Lower leg skin (tissue), 3 donors: ENCODE measurements around the gene CLASP1.

ENCODE experiments used
- POLR2A ChIP-seq, 2 donors: fragments of 450-650 bp; IDR thresholded peaks; one replicate each; pipeline ENCODE4 v1.6.1; 2016 to 2017; ENCODE audit warnings: antibody characterized with exemption in 2 of 2, mild to moderate bottlenecking in 1 of 2, moderate library complexity in 1 of 2
- TF ChIP-seq, protein P1 (sequence below), 3 donors: fragments of 450-650 bp; IDR thresholded peaks; one replicate each; pipeline ENCODE4 v1.5.1; 2016; ENCODE audit warnings: antibody characterized with exemption in 3 of 3, mild to moderate bottlenecking in 3 of 3, moderate library complexity in 2 of 3

DNA sequence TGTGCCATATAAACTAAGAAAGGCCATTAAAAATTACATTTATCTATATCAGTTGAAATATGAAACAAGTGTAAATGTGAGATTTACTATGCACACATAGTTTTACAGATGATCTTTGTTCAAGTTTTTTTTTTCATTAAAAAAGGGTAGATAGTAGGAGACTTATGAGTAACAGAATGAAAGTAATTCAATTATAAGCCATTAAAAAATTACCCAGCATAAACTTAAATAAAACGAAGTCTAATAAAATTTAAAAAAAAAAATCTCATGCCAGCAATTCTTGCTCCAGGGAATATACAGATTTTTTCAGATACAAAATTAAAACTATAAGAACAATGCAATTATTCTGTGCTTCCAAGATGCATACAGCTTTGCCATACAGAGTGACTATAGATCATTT lies 236.9 kb downstream of the CLASP1 start:
- TF ChIP-seq, protein P1, sequence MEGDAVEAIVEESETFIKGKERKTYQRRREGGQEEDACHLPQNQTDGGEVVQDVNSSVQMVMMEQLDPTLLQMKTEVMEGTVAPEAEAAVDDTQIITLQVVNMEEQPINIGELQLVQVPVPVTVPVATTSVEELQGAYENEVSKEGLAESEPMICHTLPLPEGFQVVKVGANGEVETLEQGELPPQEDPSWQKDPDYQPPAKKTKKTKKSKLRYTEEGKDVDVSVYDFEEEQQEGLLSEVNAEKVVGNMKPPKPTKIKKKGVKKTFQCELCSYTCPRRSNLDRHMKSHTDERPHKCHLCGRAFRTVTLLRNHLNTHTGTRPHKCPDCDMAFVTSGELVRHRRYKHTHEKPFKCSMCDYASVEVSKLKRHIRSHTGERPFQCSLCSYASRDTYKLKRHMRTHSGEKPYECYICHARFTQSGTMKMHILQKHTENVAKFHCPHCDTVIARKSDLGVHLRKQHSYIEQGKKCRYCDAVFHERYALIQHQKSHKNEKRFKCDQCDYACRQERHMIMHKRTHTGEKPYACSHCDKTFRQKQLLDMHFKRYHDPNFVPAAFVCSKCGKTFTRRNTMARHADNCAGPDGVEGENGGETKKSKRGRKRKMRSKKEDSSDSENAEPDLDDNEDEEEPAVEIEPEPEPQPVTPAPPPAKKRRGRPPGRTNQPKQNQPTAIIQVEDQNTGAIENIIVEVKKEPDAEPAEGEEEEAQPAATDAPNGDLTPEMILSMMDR (IDR thresholded peaks at IDR 0.05) = no peak
- no peak for TF ChIP-seq POLR2A (IDR thresholded peaks at IDR 0.05)
